GM04504 (cell line): ENCODE data around the gene CD99.
"Not testable (repeated sequence)": the region's sequence is repeated elsewhere in the genome, so short reads cannot be mapped to it uniquely, and the experiment has no call there.

Experiments
- DNase-seq: peaks from one replicate; pipeline ENCODE4 v3.0.0-alpha.2; 2012; ENCODE audit warnings: low read depth

The CD99 gene

DNA sequence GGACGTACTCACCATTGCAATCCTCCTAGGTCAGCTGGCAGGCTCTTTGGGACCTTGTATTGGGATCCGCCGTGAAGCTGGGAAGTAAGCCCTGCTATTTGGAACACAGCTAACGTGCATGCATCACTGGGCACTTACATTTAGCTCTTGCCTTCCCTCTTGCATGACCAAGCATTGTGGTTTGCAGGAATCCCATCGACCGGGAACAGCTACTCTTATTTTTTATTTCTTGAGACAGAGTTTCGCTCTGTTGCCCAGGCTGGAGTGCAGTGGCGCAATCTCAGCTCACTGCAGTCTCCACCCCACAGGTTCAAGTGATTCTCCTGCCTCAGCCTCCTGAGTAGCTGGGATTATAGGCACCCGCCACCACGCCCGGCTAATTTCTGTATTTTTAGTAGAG lies 36.2 kb downstream of the CD99 start:
- not testable (repeated sequence) for DNase-seq

DNA sequence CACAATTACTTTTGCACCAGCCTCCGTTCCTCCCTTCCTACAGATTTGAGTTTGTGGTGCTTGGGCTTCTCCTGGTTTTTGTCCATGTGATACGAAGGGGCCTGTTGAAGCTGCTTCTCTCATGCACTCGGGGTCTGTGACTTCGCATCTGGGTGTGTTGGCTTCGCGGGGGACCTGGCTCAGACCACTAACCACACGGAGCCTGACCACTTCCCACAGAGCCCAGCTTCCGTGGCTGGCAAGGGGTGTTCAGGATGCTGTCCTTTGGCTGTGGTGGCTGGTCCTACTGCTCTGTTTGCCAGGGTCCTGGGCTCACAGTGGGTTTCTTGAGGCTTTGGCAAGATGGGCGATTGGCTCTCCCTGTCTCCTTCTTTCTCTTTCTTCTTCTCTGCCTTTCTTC lies 41.0 kb downstream of the CD99 start:
- no peak for DNase-seq

DNA sequence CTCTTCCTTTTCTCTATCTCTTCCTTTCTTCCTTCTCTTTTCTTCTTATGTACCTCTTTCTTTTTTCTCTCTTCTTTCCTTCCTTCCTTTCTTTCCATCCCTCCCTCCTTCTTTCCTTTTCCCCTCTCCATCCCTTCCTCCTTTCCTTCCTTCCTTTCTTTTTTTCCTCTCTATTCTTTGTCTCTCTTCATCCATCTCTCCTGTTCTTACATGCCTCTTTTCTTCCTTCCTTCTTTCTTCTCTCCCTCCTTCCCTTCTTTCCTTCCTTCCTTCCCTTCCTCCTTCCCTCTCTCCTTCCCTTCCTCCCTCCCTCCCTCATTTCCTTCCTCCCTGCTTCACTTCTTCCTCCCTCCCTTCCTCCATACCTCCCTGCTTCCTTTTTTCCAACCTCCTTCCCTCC lies 41.6 kb downstream of the CD99 start:
- DNase-seq: no peak

DNA sequence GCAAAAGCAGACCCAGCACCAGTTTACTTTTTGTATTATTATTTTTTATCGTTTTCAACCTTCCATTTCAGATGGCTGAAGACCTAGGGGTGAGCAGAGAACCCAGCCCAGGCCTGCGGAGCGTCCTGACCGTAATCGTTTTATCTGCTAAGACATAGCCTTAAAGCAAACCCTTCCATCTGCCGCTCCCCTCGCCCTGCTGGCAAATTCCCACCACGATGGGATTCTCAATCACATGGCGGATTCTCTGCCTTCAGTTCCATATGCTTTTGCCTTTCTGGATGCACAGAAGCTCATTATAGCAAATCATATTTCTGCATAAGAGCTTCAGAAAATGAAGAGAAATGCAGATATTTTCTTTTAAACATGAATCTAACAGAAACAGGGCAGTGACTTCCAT lies 42.2 kb downstream of the CD99 start:
- no peak for DNase-seq

DNA sequence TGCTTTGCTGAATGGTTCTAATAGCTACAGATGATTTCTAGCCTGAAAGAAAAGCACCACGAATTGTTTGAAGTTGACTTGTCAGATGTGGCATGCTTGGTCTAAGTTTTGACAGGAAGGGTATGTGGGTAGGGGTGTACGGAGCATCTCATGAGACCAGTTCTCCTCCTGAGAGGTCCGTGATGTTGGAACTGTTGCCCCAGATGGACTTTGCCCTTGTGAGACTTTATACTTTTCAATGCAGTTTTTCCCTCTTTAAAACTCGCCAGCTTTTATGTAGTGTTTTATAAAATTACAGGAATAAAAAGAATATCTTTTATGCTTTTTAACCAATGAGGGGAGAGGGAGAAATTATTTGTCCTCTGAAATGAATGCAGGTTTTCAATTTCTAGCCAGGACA lies 44.2 kb downstream of the CD99 start:
- DNase-seq: no peak

DNA sequence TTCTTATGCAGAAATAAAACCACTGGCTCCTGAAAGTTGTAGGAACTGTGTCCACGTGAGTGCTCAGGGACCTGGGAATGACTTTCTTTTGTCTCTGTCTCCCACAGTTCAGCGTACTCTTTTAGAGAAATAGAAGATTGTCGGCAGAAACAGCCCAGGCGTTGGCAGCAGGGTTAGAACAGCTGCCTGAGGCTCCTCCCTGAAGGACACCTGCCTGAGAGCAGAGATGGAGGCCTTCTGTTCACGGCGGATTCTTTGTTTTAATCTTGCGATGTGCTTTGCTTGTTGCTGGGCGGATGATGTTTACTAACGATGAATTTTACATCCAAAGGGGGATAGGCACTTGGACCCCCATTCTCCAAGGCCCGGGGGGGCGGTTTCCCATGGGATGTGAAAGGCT lies 49.6 kb downstream of the CD99 start:
- DNase-seq: no peak

DNA sequence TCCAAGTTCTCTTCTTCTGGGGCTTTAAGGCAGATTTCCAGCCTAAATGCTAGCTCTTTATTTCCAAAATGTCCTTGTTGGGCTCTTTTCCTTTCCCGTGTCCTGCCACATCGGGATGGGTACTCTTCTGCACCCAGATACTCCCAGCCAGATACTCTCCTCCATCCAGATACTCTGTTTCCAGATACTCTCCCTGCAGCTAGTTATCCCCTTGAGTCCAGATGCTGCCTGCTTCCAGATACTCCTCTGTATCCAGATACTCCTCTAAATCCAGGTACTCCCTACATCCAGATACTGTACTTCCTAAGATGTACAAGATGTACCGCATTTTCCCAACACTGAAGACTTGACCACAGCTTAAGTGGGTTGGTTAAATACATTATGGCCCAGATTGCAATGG lies 50.3 kb downstream of the CD99 start:
- DNase-seq: no peak

DNA sequence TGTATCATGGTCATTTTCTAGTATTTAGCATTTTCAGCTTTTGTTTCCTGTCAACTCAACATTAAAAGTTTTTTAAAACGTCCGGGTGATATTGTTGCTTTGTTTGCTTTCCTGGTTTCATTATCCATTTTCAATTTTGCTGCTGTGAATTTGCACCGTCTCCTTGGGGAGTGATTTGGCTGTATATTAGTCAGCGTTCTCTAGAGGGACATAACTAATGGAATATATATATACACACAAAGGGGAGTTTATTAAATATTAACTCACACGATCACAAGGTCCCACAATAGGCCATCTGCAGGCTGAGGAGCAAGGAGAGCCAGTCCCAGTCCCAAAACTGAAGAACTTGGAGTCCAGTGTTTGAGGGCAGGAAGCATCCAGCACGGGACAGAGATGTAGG lies 55.2 kb downstream of the CD99 start:
- DNase-seq: not testable (repeated sequence)

DNA sequence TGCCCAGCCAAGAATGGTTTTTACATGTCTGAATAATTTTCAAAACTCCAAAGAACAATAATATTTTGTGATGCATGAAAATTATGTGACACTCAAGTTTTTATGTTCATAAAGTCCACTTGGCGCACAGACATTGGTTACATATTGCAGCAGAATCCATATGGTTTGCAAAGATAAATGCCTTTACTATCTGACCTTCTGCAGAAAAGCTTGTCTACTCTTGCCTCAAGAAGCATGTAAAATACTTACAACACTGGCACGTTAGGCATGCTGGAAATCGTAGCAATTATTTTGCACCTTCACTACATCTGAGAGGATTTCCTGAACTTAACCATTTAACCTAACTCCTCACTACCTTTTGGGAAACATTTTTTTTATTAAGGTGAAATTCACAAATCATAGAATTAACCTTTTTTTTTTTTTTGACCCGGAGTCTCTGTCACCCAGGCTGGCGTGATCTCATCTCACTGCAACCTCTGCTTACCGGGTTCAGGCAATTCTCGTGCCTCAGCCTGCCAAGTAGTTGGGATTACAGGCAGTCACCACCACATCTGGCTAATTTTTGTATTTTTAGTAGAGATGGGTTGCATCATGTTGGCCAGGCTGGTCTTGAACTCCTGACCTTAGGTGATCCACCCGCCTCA lies 57.2 kb downstream of the CD99 start:
- DNase-seq: no peak

DNA sequence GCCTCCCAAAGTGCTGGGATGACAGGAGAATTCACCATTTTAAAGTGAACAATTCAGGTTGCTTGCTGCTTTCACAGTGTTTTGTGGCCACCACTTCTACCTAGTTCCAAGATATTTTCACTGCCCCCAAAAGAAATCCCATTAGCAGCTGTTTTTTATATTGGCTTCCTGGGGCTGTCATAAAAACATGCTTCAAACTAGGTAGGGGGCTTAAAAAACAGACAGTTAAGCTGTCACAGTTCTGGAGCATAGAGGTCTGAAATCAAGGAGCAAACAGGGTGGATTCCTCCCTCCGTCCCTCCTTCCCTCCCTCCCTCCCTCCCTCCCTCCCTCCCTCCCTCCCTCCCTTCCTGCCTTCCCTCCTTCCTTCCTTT lies 57.7 kb downstream of the CD99 start:
- no peak for DNase-seq

DNA sequence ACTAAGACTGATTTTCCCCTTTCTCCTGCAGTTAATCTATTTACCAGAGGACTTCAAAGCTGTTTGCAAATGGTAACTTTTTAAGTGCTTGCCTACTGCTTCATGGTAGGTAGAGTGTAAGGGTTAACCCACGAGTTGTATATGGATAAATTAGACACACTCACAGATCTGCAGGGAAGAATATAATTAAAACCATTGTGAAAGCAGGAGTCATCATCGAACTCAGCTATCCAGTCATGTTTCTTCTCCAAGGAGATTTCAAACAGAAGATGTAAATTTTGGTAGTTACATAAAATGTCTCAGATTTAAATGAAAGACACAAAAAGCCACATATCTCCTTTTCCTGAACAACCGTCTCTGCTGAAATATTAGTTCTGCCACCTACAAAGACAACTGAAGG lies 60.2 kb downstream of the CD99 start:
- DNase-seq: peak; percentile 23

DNA sequence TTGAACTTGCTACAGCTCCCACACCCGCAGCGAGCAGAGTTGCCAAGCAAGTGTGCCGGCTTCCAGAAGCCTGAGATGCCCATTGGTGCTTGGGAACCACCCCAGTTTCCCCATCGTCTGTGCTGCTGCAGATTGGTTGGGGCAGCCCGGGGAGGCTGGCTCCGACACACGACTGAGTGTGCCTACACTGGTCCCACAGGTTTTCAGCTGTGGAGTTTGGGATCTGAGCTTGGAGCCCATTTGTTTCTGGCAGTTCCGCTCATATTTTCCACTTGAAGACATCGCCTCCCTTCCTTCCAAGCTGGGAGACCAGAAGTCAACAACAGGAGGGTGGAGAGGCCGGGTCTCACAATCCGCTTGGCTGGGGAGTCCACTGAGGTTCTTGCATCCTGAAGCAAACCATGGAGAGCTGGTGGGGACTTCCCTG lies 60.8 kb downstream of the CD99 start, which contains the start of gene XG:
Gene XG (plus strand): TSS at position 167 of the 427 bp plus-strand sequence. CDS start 235 bp downstream, at position 402.
- DNase-seq: peak; percentile 46

DNA sequence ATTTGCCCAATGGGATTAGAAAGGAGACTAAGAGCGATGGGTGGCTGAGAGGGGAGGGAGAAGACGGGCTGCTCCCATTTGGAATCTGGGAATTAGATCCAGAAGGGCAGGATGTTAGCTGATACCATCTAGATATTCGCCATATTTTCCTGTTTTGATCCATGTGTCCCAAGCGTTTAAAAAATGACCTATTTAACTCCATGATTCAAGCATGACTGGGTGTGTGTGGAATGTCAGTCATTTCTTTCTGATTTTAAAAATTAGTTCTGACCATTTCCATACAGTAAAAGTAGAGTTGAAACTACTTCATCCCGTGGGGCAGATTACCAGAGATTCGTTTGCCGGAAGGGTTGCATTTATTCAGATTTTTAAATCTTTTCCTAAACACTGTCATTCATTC lies 61.3 kb downstream of the CD99 start:
- peak; percentile 16 for DNase-seq

DNA sequence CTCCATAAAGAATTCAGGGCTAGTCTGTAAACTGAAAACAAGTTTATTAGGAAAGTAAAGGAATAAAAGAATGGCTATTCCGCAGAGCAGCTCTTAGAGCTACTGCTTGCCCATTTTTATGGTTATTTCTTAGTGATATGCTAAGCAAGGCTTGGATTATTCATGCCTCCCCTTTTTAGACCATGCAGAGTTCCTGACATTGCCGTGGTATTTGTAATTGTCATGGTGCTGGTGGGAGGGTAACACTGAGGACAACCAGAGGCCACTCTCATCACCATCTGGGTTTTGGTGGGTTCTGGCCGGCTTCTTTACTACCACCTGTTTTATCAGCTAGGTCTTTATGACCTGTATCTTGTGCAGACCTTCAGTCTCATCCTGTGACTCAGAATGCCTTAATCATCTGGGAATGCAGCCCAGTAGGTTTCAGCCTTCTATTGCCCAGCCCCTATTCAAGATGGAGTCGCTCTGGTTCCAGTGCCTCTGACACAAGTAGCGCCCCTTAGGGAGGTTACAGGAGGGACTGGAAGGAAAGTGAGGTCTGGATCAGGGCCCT lies 64.1 kb downstream of the CD99 start:
- not testable (repeated sequence) for DNase-seq

DNA sequence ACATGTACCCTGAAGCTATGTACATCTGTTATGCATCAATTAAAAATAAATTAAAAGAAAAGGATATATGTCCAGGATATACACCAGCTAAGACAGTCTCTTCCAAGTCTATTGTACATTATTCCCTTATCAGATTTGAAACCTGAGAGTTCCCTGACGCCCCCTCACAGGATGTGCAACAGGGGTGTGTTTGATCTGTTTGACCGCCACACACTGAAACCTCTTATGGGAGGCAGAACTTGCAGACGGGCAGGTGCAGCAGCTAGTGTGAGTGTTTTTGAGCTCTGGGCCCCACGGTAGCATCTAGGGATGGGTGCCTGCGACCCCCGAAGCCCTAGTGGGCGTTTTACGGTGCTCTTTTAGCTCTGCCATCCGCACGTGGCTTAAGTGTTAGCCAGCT lies 65.5 kb downstream of the CD99 start:
- no peak for DNase-seq

DNA sequence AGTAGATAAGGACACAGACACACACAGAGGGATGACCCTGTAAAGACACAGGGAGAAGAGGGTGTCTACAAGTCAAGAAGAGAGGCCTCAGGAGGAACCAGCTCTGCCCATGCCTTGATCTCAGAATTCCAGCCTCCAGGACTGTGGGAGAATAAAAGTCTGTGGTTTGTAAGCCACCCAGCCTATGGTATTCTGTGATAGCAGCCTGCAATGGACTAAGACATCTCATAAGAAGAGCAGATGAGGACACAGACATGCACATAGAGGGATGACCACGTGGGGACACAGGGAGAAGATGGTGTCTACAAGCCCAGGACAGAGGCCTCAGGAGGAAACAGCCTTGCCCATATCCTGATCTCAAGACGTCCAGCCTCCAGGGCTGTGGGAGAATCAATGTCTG lies 70.2 kb downstream of the CD99 start:
- DNase-seq: no peak

DNA sequence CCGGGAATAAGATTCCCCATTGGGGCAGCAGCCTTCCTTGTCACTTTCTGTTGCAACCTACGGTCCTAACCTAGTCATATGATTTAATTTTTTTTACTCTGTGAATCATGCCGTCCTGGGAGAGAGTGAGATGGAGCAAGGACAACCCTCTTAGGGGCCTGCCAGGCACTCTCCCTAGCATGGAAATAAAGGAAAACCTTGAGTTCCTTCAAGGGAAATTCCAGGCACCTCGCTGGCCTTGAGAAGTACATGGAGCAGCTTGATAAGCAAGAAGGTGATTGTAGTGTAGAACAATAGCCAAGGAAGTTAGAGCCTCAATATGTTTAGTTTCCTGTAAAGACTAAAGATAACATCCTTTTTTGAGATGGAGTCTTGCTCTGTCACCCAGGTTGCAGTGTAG lies 71.6 kb downstream of the CD99 start:
- DNase-seq: not testable (repeated sequence)

DNA sequence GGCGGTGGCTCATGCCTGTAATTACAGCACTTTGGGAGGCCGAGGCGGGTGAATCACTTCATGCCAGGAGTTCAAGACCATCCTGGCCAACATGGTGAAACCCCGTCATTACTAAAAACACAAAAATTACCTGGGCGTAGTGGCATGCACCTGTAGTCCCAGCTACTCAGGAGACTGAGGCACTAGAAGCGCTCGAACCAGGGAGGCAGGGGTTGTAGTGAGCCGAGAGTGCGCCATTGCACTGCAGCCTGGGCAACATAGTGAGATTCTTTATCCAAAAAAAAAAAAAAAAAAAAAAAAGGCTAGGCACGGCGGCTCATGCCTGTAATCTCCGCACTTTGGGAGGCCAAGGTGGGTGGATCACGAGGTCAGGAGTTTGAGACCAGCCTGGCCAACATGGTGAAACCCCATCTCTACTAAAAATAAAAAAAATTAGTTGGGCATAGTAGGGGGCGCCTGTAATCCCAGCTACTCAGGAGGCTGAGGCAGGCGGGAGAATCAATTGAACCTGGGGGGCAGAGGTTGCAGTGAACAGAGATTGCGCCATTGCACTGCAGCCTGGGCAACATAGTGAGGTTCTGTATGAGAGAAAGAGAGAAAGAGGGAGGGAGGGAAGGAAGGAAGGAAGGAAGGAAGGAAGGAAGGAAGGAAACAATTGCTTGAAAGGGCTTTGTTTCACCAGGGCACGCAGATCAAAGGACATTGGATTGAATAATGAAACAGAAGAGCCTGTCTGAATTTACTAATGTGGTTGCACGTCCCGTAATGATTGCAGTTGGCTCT lies 73.9 kb downstream of the CD99 start:
- DNase-seq: not testable (repeated sequence)

DNA sequence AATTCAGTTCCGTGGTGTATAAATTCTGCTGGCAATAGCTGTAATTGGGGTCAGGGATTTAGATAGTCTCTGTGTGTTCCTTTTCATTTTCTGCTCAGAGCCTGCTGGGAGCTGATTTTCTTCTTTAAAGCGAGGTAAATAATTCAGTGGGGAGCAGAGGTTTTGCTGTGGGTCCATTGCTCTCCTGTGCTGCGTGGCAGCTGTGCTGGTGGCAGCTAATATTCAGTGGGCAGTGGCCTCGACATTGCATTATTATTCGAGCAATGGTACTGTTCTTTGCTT lies 74.4 kb downstream of the CD99 start:
- no peak for DNase-seq

DNA sequence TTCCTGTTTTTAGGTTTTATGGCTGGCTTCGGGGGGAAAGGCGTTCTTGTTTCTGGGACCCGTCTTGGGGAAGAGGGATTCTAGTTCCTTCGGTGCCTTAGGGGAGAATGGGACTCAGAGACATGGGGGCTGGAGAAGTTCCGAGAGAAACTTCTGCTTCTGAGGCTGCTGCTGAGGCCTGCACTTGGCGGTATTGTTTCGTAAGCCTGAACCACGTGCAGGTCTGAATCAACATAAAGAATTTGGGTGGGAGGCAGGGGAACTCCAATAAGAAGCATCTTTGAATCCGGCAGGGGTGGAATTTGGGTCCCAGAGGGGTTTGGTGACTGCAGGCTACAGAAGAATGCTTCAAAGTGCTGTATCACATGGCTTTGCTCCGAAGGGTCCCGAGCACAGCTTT lies 75.8 kb downstream of the CD99 start:
- DNase-seq: no peak

DNA sequence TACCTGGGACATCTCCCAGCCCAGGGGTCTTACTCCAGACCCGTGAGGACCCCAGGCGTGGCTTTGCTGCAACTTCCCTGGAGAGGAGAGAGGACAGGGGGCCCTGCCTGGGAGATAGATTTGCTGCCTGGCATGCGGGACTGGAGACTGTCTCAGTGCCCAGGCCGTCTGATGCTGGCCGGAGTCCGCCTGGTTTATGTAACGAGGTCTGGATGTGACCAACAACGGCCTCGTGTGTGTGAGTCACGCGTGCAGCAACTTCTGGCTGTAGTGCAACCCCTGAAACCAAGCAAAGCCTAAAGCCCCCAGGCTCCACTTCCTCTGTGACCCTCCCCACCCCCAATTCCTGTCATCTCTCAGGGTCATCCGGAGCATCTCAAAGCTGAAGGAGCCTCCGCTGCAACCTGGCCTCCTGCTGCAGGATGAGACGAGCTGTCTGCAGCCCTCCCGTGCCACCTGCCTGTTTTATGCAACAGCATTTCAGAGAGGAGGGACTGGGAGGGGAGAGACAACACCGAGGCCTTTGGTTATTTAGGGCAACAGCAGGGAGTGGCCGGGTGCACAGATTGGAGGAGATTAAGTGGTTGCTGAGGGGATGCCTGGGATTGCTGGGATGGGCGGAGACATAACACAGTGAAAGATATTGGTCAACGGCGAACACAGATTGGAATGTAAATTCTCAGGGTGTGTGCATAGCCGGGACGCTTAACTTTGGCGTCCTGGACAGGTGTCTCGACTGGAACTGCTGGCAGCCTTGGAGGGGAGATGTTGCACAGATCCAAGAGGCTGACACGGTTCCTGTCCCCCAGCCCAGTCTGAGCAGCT lies 76.7 kb downstream of the CD99 start:
- peak; percentile 48 for DNase-seq

DNA sequence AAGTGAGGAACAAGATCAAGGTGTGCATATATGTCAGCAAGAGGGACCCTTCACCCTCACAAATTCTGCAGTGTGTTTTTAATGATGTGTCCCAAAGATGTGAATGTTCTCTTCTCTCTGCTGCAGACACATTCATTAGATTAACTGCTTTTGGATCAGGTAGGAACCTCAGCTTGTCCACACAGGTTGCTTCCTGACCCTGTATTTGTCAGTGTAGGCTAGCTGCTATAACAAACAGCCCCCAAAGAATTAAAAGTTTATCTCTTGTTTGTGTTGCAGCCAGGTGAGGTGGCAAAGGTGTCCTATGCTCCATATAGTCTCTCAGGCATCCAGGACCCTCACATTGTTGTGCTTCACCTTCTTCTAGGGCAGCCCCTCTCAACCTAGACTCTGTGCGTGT lies 78.5 kb downstream of the CD99 start:
- no peak for DNase-seq
